Muscle layer of colon (tissue), 2 donors: ENCODE results near the gene CLPTM1L.
"Not testable (repeated sequence)": the region's sequence is repeated elsewhere in the genome, so short reads cannot be mapped to it uniquely, and the experiment has no call there.

Experiments
- H3K27ac ChIP-seq: one replicate; pipeline ENCODE4 v1.7.0; 2013; ENCODE audit warnings: low read depth, mild to moderate bottlenecking, low read length, moderate library complexity
- H3K27me3 ChIP-seq, 2 donors: one replicate each; pipeline ENCODE4 v1.7.0; 2013; ENCODE audit warnings: low read length in 2 of 2, mild to moderate bottlenecking in 2 of 2; ENCODE audit not compliant: insufficient read depth in 2 of 2, control insufficient read depth in 1 of 2
- H3K36me3 ChIP-seq: one replicate; pipeline ENCODE4 v1.7.0; 2013; ENCODE audit warnings: mild to moderate bottlenecking, low read length; ENCODE audit not compliant: insufficient read depth
- H3K4me1 ChIP-seq: one replicate; pipeline ENCODE4 v1.7.0; 2013; ENCODE audit warnings: mild to moderate bottlenecking, low read length; ENCODE audit not compliant: insufficient read depth
- H3K4me3 ChIP-seq, 2 donors: one replicate each; pipeline ENCODE4 v1.7.0; 2013; ENCODE audit warnings: low read length in 2 of 2, low read depth in 1 of 2, mild to moderate bottlenecking in 1 of 2, moderate library complexity in 1 of 2
- H3K9ac ChIP-seq: one replicate; pipeline ENCODE4 v1.7.0; 2013; ENCODE audit warnings: low read length
- H3K9me3 ChIP-seq: one replicate; pipeline ENCODE4 v1.7.0; 2013; ENCODE audit warnings: mild to moderate bottlenecking, low read length
- donor health status: abdominal sarcoma.
- donor health status: Adenocarcinoma of cecum.

CLPTM1L gene

DNA sequence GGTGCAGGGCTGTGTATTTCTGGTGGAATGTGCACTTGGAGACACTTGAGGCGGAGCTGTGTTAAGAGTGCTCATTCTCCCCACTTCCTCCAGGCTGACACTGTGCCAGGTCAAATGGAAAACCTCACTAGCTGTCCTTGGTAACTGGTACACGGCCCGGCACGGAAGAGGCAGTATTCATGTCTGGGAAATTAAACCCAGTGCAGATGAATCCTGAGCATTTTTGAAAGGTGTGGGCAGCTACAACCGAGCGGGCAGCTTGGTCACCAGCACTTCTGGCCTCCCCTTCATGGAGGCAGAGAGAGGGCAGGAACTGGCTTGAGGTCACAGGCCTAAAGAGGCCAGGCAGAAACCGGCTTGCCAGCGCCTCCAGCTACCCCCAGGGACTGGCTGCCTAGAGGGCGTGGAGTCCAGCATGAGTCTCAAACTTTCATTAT lies 1.6 kb downstream of the CLPTM1L start:
- Histone ChIP-seq H3K27me3 (no peaks in the 10 kb centered on the region), H3K9ac (no peak overlapping the region), H3K9me3 (no peaks in the 10 kb centered on the region), H3K27ac (no peak overlapping the region), H3K36me3 (peaks cover 26% of the 10 kb centered on the region), H3K4me3 (no peak overlapping the region), H3K4me1 (peaks cover 22% of the 10 kb centered on the region)

DNA sequence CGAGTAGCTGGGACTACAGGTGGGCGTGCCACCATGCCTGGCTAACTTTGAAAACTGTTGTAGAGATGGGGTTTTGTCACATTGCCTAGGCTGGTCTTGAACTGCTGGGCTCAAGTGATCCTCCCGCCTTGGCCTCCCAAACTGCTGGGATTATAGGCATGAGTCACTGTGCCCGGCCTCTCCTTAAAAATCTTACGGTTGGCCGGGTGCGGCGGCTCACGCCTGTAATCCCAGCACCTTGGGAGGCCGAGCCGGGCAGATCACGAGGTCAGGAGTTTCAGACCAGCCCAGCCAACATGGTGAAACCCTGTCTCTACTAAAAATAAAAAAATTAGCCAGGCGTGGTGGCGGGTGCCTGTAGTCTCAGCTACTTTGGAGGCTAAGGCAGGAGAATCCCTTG lies 2.2 kb downstream of the CLPTM1L start:
- not testable (repeated sequence) for H3K9me3 ChIP-seq, H3K9ac ChIP-seq, H3K27me3 ChIP-seq, H3K27ac ChIP-seq, H3K4me3 ChIP-seq
- H3K4me1 ChIP-seq = peaks cover 22% of the 10 kb centered on the region
- peaks cover 32% of the 10 kb centered on the region for H3K36me3 ChIP-seq

DNA sequence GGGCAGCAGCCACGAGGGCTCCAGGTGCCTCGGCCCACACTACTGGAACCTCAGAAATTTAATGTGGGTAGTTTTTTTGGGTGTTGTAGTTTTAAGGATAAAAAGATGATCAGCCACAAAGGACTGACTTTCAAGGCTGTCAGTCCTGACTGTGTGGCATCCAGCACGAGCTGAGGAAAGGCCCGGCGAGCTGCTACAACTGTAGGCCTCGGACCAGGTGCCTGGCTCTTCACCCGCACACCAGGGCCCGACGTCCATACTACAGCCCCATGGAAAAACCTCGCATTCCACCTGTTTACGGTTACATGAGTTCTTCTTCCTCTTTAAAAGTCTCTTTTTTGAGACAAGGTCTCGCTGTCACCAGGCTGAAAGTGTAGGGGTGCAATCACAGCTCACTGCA lies 2.6 kb downstream of the CLPTM1L start:
- H3K9me3 ChIP-seq = no peaks in the 10 kb centered on the region
- H3K27ac ChIP-seq = no peak overlapping the region
- peaks cover 22% of the 10 kb centered on the region for H3K4me1 ChIP-seq
- no peak overlapping the region for H3K4me3 ChIP-seq
- no peak overlapping the region for H3K9ac ChIP-seq
- peaks cover 35% of the 10 kb centered on the region for H3K36me3 ChIP-seq
- no peaks in the 10 kb centered on the region for H3K27me3 ChIP-seq

DNA sequence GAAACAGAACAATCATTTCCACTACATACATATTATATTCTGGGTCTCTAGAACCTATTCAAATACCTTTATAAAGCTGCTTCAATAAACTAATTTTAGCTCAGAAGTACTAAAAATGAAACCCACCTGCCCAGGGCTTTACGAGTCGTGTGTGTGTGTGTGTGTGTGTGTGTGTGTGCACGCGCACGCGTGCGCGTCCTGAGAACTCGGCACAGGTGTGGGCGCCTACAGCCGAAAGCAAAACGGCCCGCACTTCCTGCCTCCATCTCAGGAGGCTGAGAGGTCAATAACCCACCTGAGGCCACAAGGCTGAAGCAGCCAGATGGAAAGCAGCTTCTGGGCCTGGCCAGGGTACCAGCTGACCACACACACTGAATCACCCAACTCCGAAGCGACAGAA lies 3.0 kb downstream of the CLPTM1L start:
- Histone ChIP-seq H3K27ac (no peak overlapping the region), H3K9ac (no peak overlapping the region), H3K4me3 (no peak overlapping the region), H3K9me3 (no peaks in the 10 kb centered on the region), H3K27me3 (no peaks in the 10 kb centered on the region), H3K4me1 (peaks cover 22% of the 10 kb centered on the region), H3K36me3 (peaks cover 35% of the 10 kb centered on the region)

DNA sequence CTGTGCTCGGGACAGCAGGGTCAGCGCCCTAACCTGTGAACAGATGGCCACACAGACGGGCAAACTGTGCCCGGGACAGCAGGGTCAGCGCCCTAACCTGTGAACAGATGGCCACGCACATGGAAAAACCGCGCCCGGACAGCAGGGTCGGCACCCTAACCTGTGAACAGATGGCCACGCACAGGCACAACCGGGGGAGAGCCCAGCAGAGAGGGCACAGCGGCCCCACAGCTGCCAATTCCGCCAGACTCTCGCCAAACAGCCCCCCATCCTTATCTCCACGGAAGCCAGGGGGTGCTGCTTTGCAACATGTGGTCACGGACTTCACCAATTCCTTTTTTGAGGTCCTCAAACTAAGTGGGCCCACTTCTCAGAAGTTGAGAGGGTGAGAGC lies 5.1 kb downstream of the CLPTM1L start:
- H3K4me3 ChIP-seq, H3K27me3 ChIP-seq, H3K27ac ChIP-seq, H3K9ac ChIP-seq, H3K9me3 ChIP-seq: not testable (repeated sequence)
- Histone ChIP-seq H3K4me1 (peaks cover 11% of the 10 kb centered on the region), H3K36me3 (peaks cover 51% of the 10 kb centered on the region)

DNA sequence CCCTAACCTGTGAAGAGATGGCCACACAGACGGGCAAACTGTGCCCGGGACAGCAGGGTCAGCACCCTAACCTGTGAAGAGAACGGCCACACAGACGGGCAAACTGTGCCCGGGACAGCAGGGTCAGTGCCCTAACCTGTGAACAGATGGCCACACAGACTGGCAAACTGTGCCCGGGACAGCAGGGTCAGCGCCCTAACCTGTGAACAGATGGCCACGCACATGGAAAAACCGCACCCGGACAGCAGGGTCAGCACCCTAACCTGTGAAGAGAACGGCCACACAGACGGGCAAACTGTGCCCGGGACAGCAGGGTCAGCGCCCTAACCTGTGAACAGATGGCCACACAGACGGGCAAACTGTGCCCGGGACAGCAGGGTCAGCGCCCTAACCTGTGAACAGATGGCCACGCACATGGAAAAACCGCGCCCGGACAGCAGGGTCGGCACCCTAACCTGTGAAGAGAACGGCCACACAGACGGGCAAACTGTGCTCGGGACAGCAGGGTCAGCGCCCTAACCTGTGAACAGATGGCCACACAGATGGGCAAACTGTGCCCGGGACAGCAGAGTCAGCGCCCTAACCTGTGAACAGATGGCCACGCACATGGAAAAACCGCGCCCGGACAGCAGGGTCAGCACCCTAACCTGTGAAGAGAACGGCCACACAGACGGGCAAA lies 5.6 kb downstream of the CLPTM1L start:
- not testable (repeated sequence) for H3K4me3 ChIP-seq, H3K27me3 ChIP-seq, H3K9me3 ChIP-seq, H3K9ac ChIP-seq, H3K27ac ChIP-seq
- H3K36me3 ChIP-seq = peaks cover 56% of the 10 kb centered on the region
- peaks cover 11% of the 10 kb centered on the region for H3K4me1 ChIP-seq

DNA sequence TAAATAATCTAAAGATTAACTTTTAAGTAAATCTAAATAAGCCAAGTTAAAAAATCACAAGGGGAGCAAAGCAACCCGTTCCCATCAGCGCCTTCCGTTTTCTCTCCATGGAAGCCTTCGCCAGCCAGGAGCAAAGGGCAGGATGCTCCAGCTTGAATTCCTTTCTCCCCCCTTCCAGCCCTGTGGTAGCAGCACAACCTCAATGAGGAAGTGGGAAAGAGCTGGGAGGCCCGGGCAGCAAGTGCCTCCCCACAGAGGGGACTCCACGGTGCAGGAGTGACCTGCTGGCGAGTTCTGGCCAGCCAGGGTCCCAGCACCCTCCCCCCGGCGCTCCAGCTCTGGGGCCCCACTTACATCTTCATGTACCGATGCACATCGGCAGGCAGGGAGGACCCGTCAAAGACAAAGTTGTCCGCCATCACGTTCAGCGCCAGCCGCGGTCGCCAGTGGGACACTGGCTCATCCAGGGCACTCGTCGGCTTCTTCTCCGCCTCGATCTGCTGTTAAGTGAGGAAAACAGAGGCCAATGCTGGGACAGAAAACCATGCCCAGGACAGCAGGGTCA lies 6.3 kb downstream of the CLPTM1L start:
- H3K4me3 ChIP-seq = no peak overlapping the region
- no peak overlapping the region for H3K9ac ChIP-seq
- no peaks in the 10 kb centered on the region for H3K9me3 ChIP-seq
- peaks cover 63% of the 10 kb centered on the region for H3K36me3 ChIP-seq
- no peaks in the 10 kb centered on the region for H3K27me3 ChIP-seq
- no peak overlapping the region for H3K27ac ChIP-seq
- H3K4me1 ChIP-seq = peaks cover 4% of the 10 kb centered on the region

DNA sequence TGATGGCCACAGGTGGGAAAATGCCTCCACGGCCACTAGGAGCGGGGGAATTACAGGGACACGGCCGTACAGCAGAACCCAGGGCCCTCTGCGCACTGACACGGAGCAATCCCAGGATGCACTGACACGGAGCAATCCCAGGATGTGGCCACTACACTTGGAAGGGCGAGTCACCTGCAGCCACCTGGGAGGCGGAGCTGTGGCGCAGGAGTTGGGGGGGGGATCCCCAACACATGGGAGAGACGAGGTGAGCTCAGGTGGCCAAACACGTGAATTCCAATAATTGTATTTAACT lies 6.8 kb downstream of the CLPTM1L start:
- H3K4me3 ChIP-seq = no peak overlapping the region
- peaks cover 65% of the 10 kb centered on the region for H3K36me3 ChIP-seq
- H3K27ac ChIP-seq = no peak overlapping the region
- no peak overlapping the region for H3K9ac ChIP-seq
- H3K4me1 ChIP-seq = no peaks in the 10 kb centered on the region
- no peaks in the 10 kb centered on the region for H3K9me3 ChIP-seq
- H3K27me3 ChIP-seq = no peaks in the 10 kb centered on the region

DNA sequence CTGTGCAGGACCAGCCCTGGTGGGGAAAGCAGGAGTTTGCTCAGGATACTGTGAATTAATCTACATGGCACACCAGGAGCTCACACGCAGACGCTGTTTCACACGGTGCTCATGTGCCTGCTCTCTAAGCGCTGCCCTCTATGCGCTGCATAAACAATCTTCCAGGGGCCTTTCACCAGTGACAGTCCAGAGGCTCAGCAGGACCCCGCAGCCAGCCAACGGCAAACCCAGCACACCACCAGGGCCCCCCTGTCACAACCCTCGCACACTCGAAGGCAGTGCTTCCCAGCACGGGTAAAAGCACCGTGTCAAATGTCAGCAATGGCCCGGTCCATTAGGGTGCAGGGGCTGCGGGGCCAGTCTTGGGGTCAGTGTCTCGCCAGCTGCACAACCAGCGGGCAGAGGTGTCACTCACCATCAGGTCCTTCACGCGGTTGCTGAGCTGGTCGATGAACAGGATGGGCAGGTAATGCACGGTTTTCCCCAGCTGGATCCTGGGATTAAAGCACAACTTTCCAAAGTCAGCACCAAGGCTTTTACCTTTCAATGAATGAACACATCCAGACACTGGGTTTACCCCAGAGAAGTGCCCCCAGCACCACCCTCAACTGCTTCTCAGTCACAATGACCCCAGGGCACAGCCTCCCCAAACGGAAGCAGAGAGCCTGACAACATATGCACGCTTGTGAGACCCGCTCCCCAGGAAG lies 7.3 kb downstream of the CLPTM1L start:
- Histone ChIP-seq H3K36me3 (peaks cover 64% of the 10 kb centered on the region), H3K9me3 (no peaks in the 10 kb centered on the region), H3K27ac (no peak overlapping the region), H3K4me3 (no peak overlapping the region), H3K27me3 (no peaks in the 10 kb centered on the region), H3K4me1 (no peaks in the 10 kb centered on the region), H3K9ac (no peak overlapping the region)

DNA sequence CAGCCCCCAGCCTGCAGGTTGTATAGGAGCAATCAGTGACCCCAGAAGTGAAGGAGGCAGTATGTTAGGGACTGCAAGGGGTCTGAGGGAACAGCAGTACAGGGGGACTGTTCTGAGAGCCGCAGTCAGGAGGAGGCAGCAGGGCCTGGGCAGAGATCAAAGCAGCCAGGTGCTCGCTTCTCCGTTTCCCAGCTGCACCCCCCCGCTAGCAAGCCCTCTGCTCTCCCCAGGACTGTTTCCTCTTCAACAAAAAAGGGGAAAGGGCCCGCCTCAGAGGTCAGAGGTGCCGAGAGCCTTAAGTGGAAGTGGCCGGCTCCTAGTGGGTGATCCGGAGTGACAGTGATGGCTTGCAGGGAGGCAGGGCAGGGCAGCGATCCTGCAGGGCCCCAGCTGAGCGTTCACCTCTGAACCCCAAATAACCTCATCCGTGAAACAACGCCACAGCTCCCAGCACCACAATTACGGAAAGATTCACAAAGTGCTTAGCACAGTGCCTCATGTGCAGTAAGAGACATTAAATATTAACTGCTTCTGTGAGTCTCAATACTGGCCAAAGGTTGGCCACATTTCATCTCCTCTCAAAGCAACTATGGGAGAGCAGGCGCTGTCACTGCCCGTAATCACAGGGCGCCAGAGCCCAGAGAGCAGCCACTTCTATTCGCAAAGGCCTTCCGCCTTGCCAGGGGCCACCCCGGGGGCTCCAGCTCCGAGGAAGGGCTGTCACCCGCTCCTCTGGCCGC lies 8.0 kb downstream of the CLPTM1L start:
- Histone ChIP-seq H3K4me1 (no peaks in the 10 kb centered on the region), H3K4me3 (no peak overlapping the region), H3K9ac (no peak overlapping the region), H3K27me3 (no peaks in the 10 kb centered on the region), H3K9me3 (no peaks in the 10 kb centered on the region), H3K27ac (no peak overlapping the region), H3K36me3 (peaks cover 62% of the 10 kb centered on the region)

DNA sequence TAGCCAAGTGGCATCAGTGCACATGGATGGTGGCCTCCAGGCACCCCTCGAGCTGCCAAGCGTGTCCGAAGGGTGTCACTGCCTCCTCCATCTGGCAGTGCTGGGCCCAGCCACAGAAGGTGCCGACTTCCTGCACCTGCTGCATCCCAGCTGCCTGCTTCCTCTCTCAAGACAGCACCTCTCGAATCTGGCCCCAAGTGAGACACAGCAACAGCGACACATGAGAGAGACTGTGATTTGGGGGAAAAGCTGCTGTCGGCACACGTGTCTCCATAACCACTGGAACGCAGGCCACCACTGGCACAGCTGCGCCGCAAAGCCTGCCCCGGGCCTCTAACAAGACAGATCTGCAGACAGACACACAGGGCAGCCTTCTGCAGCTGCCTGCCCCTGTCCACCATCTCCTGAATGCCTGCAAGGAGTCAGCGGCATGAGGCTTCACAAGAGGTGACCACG lies 8.8 kb downstream of the CLPTM1L start:
- H3K36me3 ChIP-seq = peaks cover 61% of the 10 kb centered on the region
- no peaks in the 10 kb centered on the region for H3K4me1 ChIP-seq
- H3K4me3 ChIP-seq = no peak overlapping the region
- H3K9ac ChIP-seq = no peak overlapping the region
- no peaks in the 10 kb centered on the region for H3K27me3 ChIP-seq
- no peak overlapping the region for H3K27ac ChIP-seq
- H3K9me3 ChIP-seq = no peaks in the 10 kb centered on the region
